HG03095 (cell line): ENCODE results near the gene SGCD.
A peak's percentile ranks its signal among the peaks of the same experiment; 100 is the strongest.

ENCODE experiments used
- ATAC-seq: cut with Tn5 transposase; IDR thresholded peaks from one replicate; pipeline ENCODE4 v1.9.1; 2021; ENCODE audit warnings: moderate library complexity; ENCODE audit not compliant: unreplicated experiment

The SGCD gene

GRCh38 chr5:156359476-156359875 is 32.5 kb downstream of the SGCD start:
- ATAC-seq, result no peak

GRCh38 chr5:156361436-156362109 is 34.6 kb downstream of the SGCD start:
- no peak for ATAC-seq

GRCh38 chr5:156363861-156364260 is 36.9 kb downstream of the SGCD start:
- ATAC-seq, result no peak

GRCh38 chr5:156366521-156366920 is 39.6 kb downstream of the SGCD start:
- no peak for ATAC-seq

- ATAC-seq, result no peak
Observed at GRCh38 chr5:156367597-156367996, 40.6 kb downstream of the SGCD start.

- peak; percentile 54 for ATAC-seq
Observed at GRCh38 chr5:156375895-156376495, 49.0 kb downstream of the SGCD start.

- ATAC-seq, result peak; percentile 31
Observed at GRCh38 chr5:156376751-156377150, 49.8 kb downstream of the SGCD start.

- ATAC-seq, result no peak
Observed at GRCh38 chr5:156378159-156378558, 51.2 kb downstream of the SGCD start.

GRCh38 chr5:156379206-156379605 is 52.2 kb downstream of the SGCD start:
- no peak for ATAC-seq

GRCh38 chr5:156380848-156381247 is 53.9 kb downstream of the SGCD start:
- ATAC-seq, result no peak

GRCh38 chr5:156383510-156384265 is 56.7 kb downstream of the SGCD start:
- no peak for ATAC-seq

- no peak for ATAC-seq
Observed at GRCh38 chr5:156385416-156385815, 58.5 kb downstream of the SGCD start.

- ATAC-seq, result no peak
Observed at GRCh38 chr5:156386976-156387375, 60.0 kb downstream of the SGCD start.

- no peak for ATAC-seq
Observed at GRCh38 chr5:156387391-156387790, 60.4 kb downstream of the SGCD start.

GRCh38 chr5:156388233-156388632 is 61.3 kb downstream of the SGCD start:
- ATAC-seq, result no peak

GRCh38 chr5:156391139-156391538 is 64.2 kb downstream of the SGCD start:
- ATAC-seq, result no peak

- no peak for ATAC-seq
Observed at GRCh38 chr5:156393980-156394379, 67.0 kb downstream of the SGCD start.

- ATAC-seq, result no peak
Observed at GRCh38 chr5:156394642-156395305, 67.8 kb downstream of the SGCD start.

- no peak for ATAC-seq
Observed at GRCh38 chr5:156395306-156395675, 68.3 kb downstream of the SGCD start.

GRCh38 chr5:156396063-156396829 is 69.3 kb downstream of the SGCD start:
- no peak for ATAC-seq

- no peak for ATAC-seq
Observed at GRCh38 chr5:156396830-156397081, 69.8 kb downstream of the SGCD start.
